HS-27A (cell line): Measurements from ENCODE around the gene DNAAF2.
"Not testable (repeated sequence)": the region's sequence is repeated elsewhere in the genome, so short reads cannot be mapped to it uniquely, and the experiment has no call there.

Experiments
- DNase-seq: peaks from one replicate; pipeline ENCODE4 v3.0.0-alpha.2; 2012; ENCODE audit warnings: low read depth, missing footprints

Gene DNAAF2

GRCh38 chr14:49584981-49585640 is 49.9 kb downstream of the DNAAF2 start:
- not testable (repeated sequence) for DNase-seq

- DNase-seq, result no peak
These were observed 51.0 kb downstream of the DNAAF2 start for GRCh38 chr14:49584058-49584457.

- no peak for DNase-seq
These were observed 51.4 kb downstream of the DNAAF2 start for GRCh38 chr14:49583629-49584028.

- no peak for DNase-seq
These were observed 52.7 kb downstream of the DNAAF2 start for GRCh38 chr14:49582113-49582977.

- no peak for DNase-seq
These were observed 53.6 kb downstream of the DNAAF2 start for GRCh38 chr14:49581209-49582112.

- DNase-seq, result no peak
These were observed 55.2 kb downstream of the DNAAF2 start for GRCh38 chr14:49579841-49580240.

GRCh38 chr14:49578141-49578540 is 56.9 kb downstream of the DNAAF2 start:
- no peak for DNase-seq
